ENCODE measurements around the gene CCDC88B. TPM values are rescaled to one million over a fixed set of nuclear protein-coding genes. Genes with fewer than 3 reads are reported as not detected.

CCDC88B gene
- total and polyA plus RNA-seq, 2 of the 8 experiments (the other 6 are each of a cell fraction or from before 2014, with no cell fraction given): 5.9 to 12.5 TPM

DNA sequence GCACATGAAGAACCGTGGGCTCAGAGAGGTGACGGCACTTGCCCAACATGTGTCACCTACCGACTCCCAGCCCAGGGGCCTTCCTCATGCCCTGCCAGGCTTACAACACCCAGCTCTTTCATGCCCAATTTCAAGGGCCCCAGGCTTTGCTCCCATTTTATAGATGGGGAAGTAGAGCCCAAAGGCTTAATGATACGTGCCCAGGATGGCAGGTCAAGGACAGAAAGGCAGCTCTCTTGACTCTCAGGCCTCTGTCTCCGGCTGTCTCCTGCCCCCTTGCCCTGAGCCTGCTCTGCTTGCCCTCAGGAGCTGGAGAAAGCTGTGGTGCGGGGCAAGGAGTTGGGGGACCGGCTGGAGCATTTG lies 9.0 kb downstream of the CCDC88B start:
- H3K56ac ChIP-seq (replicated peaks; ENCODE audit: insufficient read length, low read depth, low read length): no peak overlapping the region
- H2AK5ac ChIP-seq (ENCODE audit: low read depth, low read length): no peak overlapping the region
- CTCF ChIA-PET (ENCODE audit: partially characterized antibody): interaction anchor here (1.0 to 37.6 kb wide), 12 partner anchors 9 to 303 kb away, joined by 3 to 614 read pairs (median 5); partner anchors contain the start of genes CATSPERZ, CCDC88B, ESRRA and PRDX5
- no peak overlapping the region for H2BK20ac ChIP-seq (ENCODE audit: low read length)
- H3K4ac ChIP-seq (replicated peaks; ENCODE audit: insufficient read length, low read depth, low read length): no peak overlapping the region
- TF ChIP-seq KDM1A (IDR thresholded peaks at IDR 0.05; ENCODE audit: borderline replicate concordance, low read length) (no peak), SUZ12 (IDR thresholded peaks at IDR 0.05; ENCODE audit: low read length) (no peak)
- H4K20me1 ChIP-seq (replicated peaks in 1 of 2; ENCODE audit: control insufficient read depth in 1 of 2, insufficient read depth in 2 of 2, low read length in 2 of 2): peaks cover 0 to 2% of the 10 kb centered on the region in 2 experiments
- H3K23me2 ChIP-seq (ENCODE audit: low read depth, low read length): no peaks in the 10 kb centered on the region
- H3K27ac ChIP-seq (ENCODE audit: low read depth, low read length): no peak overlapping the region
- H3K79me1 ChIP-seq (ENCODE audit: low read depth, low read length): no peaks in the 10 kb centered on the region
- no peak overlapping the region for H3K4me2 ChIP-seq (ENCODE audit: insufficient read depth in 1 of 2, low read depth in 2 of 2, low read length in 2 of 2)
- no peak overlapping the region for H3K18ac ChIP-seq (ENCODE audit: extremely low read depth, low read length)
- peaks cover 0 to 6% (median 2%) of the 10 kb centered on the region in 4 experiments; a peak in 3 of 7 replicates for H3K4me1 ChIP-seq (replicated peaks in 1 of 4; ENCODE audit: control insufficient read depth in 3 of 4, insufficient read depth in 4 of 4, low read length in 3 of 4)
- no peak overlapping the region for H2BK120ac ChIP-seq (replicated peaks; ENCODE audit: low read depth, low read length)
- H3K23ac ChIP-seq (ENCODE audit: insufficient read length): no peak overlapping the region
- H3K14ac ChIP-seq (ENCODE audit: insufficient read length): no peak overlapping the region
- no peak overlapping the region for H2BK5ac ChIP-seq (ENCODE audit: low read depth, low read length)
- H2AFZ ChIP-seq (ENCODE audit: low read length): no peak overlapping the region
- H4K5ac ChIP-seq (ENCODE audit: insufficient read length, low read depth, low read length): no peak overlapping the region
- FAIRE-seq: no peak
- 0 out of 2 replicates have a peak overlapping the region, but pooled peaks have one; percentile 46 for H2BK15ac ChIP-seq (ENCODE audit: low read length)
- DNase-seq (ENCODE audit: low read depth in 1 of 2, low spot score in 2 of 2): no peak
- peak overlapping the region; percentile 14; the same call in 1 of the 2 replicates for H2BK12ac ChIP-seq (ENCODE audit: low read depth, low read length)
- H4K8ac ChIP-seq (ENCODE audit: extremely low read depth, insufficient read depth, low read length): peak overlapping the region; percentile 71; the same call in 1 of the 2 replicates
- 90% methylated on average over 7 of the region's 7 CpGs; no CpG with 5 or more reads in 1 of the 2 experiments for WGBS, 2 experiments (ENCODE audit: extremely low coverage in 1 of 2, insufficient coverage in 1 of 2, insufficient read length in 1 of 2, insufficient replicate concordance in 2 of 2, low coverage in 1 of 2, low lambda C conversion rate in 2 of 2, missing lambda C conversion rate in 1 of 2)
- no peak overlapping the region for H3K9ac ChIP-seq (replicated peaks in 1 of 4; ENCODE audit: extremely low read depth in 1 of 4, low read depth in 3 of 4, low read length in 3 of 4)
- H3K27me3 ChIP-seq (replicated peaks in 1 of 4; ENCODE audit: control insufficient read depth in 3 of 4, extremely low read depth in 1 of 4, insufficient read depth in 3 of 4, low read length in 3 of 4): no peaks in the 10 kb centered on the region
- H3K4me3 ChIP-seq (ENCODE audit: extremely low read depth in 1 of 4, insufficient read depth in 2 of 4, low read depth in 3 of 4, low read length in 4 of 4): no peak overlapping the region
- H3K9me3 ChIP-seq (ENCODE audit: insufficient read depth in 2 of 2, low read depth in 1 of 2, low read length in 1 of 2): no peaks in the 10 kb centered on the region
- no peaks in the 10 kb centered on the region for H3K79me2 ChIP-seq (ENCODE audit: control insufficient read depth in 1 of 2, insufficient read depth in 2 of 2, low read length in 2 of 2)
- no peaks in the 10 kb centered on the region for H3K36me3 ChIP-seq (ENCODE audit: control insufficient read depth in 2 of 4, insufficient read depth in 4 of 4, low read length in 3 of 4)
- peak overlapping the region; percentile 47 for H4K91ac ChIP-seq (replicated peaks; ENCODE audit: insufficient read length, low read length)
- POLR2A ChIA-PET (ENCODE audit: partially characterized antibody): interaction anchor here (0.7 to 3.3 kb wide), 5 partner anchors 8 to 117 kb away, joined by 3 to 9 read pairs (median 4); partner anchors contain the start of genes PRDX5, RPS6KA4 and TRMT112

Measured in H1 (cell line).